K562 (cell line): ENCODE results near the gene THADA. TPM values are rescaled to one million over a fixed set of nuclear protein-coding genes. Genes with fewer than 3 reads are reported as not detected.

Source experiments
- ATAC-seq: fragments of 200-7000 bp; cut with Tn5 transposase; 3 replicates; pipeline ENCODE4 v1.9.1; 2020; ENCODE audit warnings: moderate library complexity
- BruUV-seq: library from RNA; stranded (reverse); fragments of 400-500 nt; replicated peaks from 2 replicates; lab custom pipeline; 2021; lab: Mats Ljungman, UMichigan
- CTCF ChIA-PET: fragments of 300-600 bp; formaldehyde crosslinking; extraction: SDS; loops from one replicate; lab custom pipeline; 2021; ENCODE audit warnings: low intra/inter-chr PET ratio; lab: Yijun Ruan, JAX
- POLR2A ChIA-PET: fragments of 300-600, 350-650 bp; sonication (Branson Sonifier 250); formaldehyde crosslinking; extraction: SDS; loops from one replicate; lab custom pipeline; 2021; ENCODE audit warnings: antibody characterized with exemption, inconsistent platforms; lab: Yijun Ruan, JAX
- DNase-seq, 4 experiments: peaks; one replicate each; pipeline versions ENCODE4 v3.0.0 to v3.0.0-alpha.2; 2011 to 2018; ENCODE audit warnings: low spot score in 3 of 4, mixed read lengths in 3 of 4; ENCODE audit errors: extremely low read depth in 1 of 4
- FAIRE-seq: peaks from 2 replicates; lab custom pipeline; 2011; peaks lifted over from hg19 to GRCh38; lab: Jason Lieb, UNC
- H2AFZ ChIP-seq: 2 replicates; pipeline ENCODE4 v1.6.0; 2011; ENCODE audit warnings: low read depth, low read length, control low read depth, inconsistent platforms
- H3K27ac ChIP-seq: fragments of 200-600 bp; 3 replicates; pipeline ENCODE4 v1.8.0; 2011; ENCODE audit warnings: low read depth, mild to moderate bottlenecking, control low read depth, inconsistent platforms, low read length, moderate library complexity, mixed read lengths; ENCODE audit errors: extremely low read depth
- H3K27me3 ChIP-seq, 2 experiments: fragments of 300-600 bp in 1 of 2; 2 replicates in 1 of 2; 3 replicates in 1 of 2; pipeline versions ENCODE4 v1.6.0 to v1.8.0; 2011; ENCODE audit warnings: inconsistent platforms in 2 of 2, low read length in 2 of 2, mild to moderate bottlenecking in 1 of 2, mixed read lengths in 1 of 2, moderate library complexity in 1 of 2; ENCODE audit not compliant: control insufficient read depth in 2 of 2, insufficient read depth in 2 of 2
- H3K36me3 ChIP-seq: fragments of 300-600 bp; 3 replicates; pipeline ENCODE4 v1.8.0; 2011; ENCODE audit warnings: mild to moderate bottlenecking, low read length, inconsistent platforms; ENCODE audit not compliant: control insufficient read depth, insufficient read depth
- H3K4me1 ChIP-seq, 2 experiments: fragments of 200-600 bp in 1 of 2; replicated peaks in 1 of 2; 2 replicates in 1 of 2; 3 replicates in 1 of 2; pipeline versions ENCODE4 v1.5.1 to v1.8.0; 2011; ENCODE audit warnings: inconsistent platforms in 2 of 2, low read length in 2 of 2, mild to moderate bottlenecking in 1 of 2, mixed read lengths in 1 of 2, moderate library complexity in 1 of 2; ENCODE audit not compliant: control insufficient read depth in 2 of 2, insufficient read depth in 2 of 2
- H3K4me2 ChIP-seq: 2 replicates; pipeline ENCODE4 v1.6.1; 2011; ENCODE audit warnings: low read length, control low read depth, inconsistent platforms, mixed read lengths; ENCODE audit not compliant: insufficient read depth
- H3K4me3 ChIP-seq: fragments of 200-600 bp; sonication (generic), shearing (Covaris generic); 2 replicates; pipeline ENCODE4 v1.5.1; 2016; ENCODE audit warnings: control low read depth, inconsistent platforms
- H3K79me2 ChIP-seq: fragments of 200-600 bp; 3 replicates; pipeline ENCODE4 v1.8.0; 2011; ENCODE audit warnings: low read length, inconsistent platforms; ENCODE audit not compliant: control insufficient read depth, insufficient read depth
- H3K9ac ChIP-seq, 2 experiments: 2 replicates each; pipeline versions ENCODE4 v1.6.0 to v1.6.1; 2011; ENCODE audit warnings: low read depth in 2 of 2, low read length in 2 of 2, control low read depth in 1 of 2, inconsistent platforms in 1 of 2, mild to moderate bottlenecking in 1 of 2, mixed read lengths in 1 of 2; ENCODE audit not compliant: insufficient read depth in 1 of 2
- H3K9me1 ChIP-seq: one replicate; pipeline ENCODE4 v1.6.0; 2011; ENCODE audit warnings: inconsistent platforms, mild to moderate bottlenecking, low read length, moderate library complexity; ENCODE audit not compliant: control insufficient read depth, insufficient read depth
- H3K9me3 ChIP-seq: replicated peaks from 2 replicates; pipeline ENCODE4 v1.5.1; 2011; ENCODE audit warnings: low read depth, low read length, inconsistent platforms; ENCODE audit not compliant: control insufficient read depth, insufficient read depth
- H4K20me1 ChIP-seq: replicated peaks from 2 replicates; pipeline ENCODE4 v1.6.1; 2011; ENCODE audit warnings: low read length, inconsistent platforms, mixed read lengths; ENCODE audit not compliant: control insufficient read depth, insufficient read depth
- CEBPB ChIP-seq: fragments of 450-650 bp; IDR thresholded peaks from 2 replicates; pipeline ENCODE4 v1.6.1; 2016; ENCODE audit warnings: missing genetic modification characterization, missing compliant biosample characterization
- NR2C1 ChIP-seq, 2 experiments: fragments of 450-650 bp; IDR thresholded peaks; 2 replicates each; pipeline ENCODE4 v1.6.1; 2017; ENCODE audit warnings: mild to moderate bottlenecking in 2 of 2, antibody characterized with exemption in 1 of 2, inconsistent platforms in 1 of 2, missing compliant biosample characterization in 1 of 2, missing genetic modification characterization in 1 of 2
- RAD21 ChIP-seq, 2 experiments: fragments of 250-450 bp in 1 of 2; fragments of 450-650 bp in 1 of 2; sonication (Bioruptor Pico) in 1 of 2; formaldehyde crosslinking in 1 of 2; IDR thresholded peaks in 1 of 2; conservative IDR thresholded peaks in 1 of 2; 2 replicates each; pipeline versions ENCODE4 v1.4.0 to v1.8.0; 2020 to 2022; ENCODE audit warnings: mild to moderate bottlenecking in 2 of 2, moderate library complexity in 1 of 2
- TFAM ChIP-seq: fragments of 250-450 bp; sonication (Bioruptor Pico); conservative IDR thresholded peaks from 2 replicates; pipeline ENCODE4 v1.5.0; 2021; ENCODE audit warnings: mild to moderate bottlenecking, moderate library complexity
- ZNF699 ChIP-seq: fragments of 250-450 bp; sonication (Bioruptor Pico); IDR thresholded peaks from 2 replicates; pipeline ENCODE4 v1.8.0; 2021; ENCODE audit warnings: mild to moderate bottlenecking, moderate library complexity; ENCODE audit not compliant: insufficient replicate concordance
- WGBS: fragments of 100-300 bp; shearing (Covaris generic); methylation state at CpG from one replicate; pipeline ENCODE4 v1.1.6; 2016; ENCODE audit warnings: low coverage, mixed read lengths; ENCODE audit not compliant: insufficient coverage; ENCODE audit errors: missing lambda C conversion rate; 5-methylcytosine and 5-hydroxymethylcytosine counted together
- in situ Hi-C: fragments of 300-500 bp; cut with MboI; formaldehyde crosslinking; loops from 4 replicates; pipeline ENCODE4 v1.15.0; 2018; ENCODE audit warnings: inconsistent platforms, mixed read lengths
- intact Hi-C: fragments of 100-400 bp; cut with micrococcal nuclease; formaldehyde crosslinking; loops from 2 replicates; pipeline ENCODE4 v1.14.2; 2022
- polyA plus RNA-seq, 8 experiments: library from polyadenylated mRNA; depleted of rRNA in 4 of 8; stranded (reverse) in 5 of 8; unstranded in 3 of 8; fragments of >200 nt; fragmentation: Nextera tagmentation in 2 of 8; fragmentation: Illumina TruSeq in 1 of 8; extraction: Ambion mirVana in 2 of 8; extraction: Trizol in 1 of 8; gene quantifications; 2 replicates each; pipeline versions ENCODE4 v1.2.1 to v1.2.3, GENCODE V29; 2011 to 2014; ENCODE audit warnings: inconsistent platforms in 1 of 8, missing spikeins in 1 of 8
- total RNA-seq, 7 experiments: library from RNA; depleted of rRNA in 6 of 7; stranded (reverse); fragments of >200 nt in 6 of 7; fragmentation: Illumina TruSeq in 2 of 7; extraction: Trizol in 2 of 7; gene quantifications; 2 replicates each; pipeline versions ENCODE4 v1.2.1 to v1.2.3, GENCODE V29; 2011 to 2021; ENCODE audit warnings: low replicate concordance in 1 of 7
- TF ChIP-seq, protein P1 (sequence below): fragments of 250-450 bp; sonication (Bioruptor Pico); IDR thresholded peaks from 2 replicates; pipeline ENCODE4 v1.8.0; 2022; ENCODE audit warnings: inconsistent platforms, mild to moderate bottlenecking, moderate library complexity, borderline replicate concordance
- TF ChIP-seq, protein P2 (sequence below): sonication (generic); formaldehyde crosslinking; IDR thresholded peaks from 2 replicates; pipeline ENCODE4 v1.8.0; 2023; ENCODE audit warnings: mild to moderate bottlenecking, missing genetic modification reagents
- TF ChIP-seq, protein P3 (sequence below): IDR thresholded peaks from 2 replicates; pipeline ENCODE4 v1.6.1; 2012; ENCODE audit warnings: low read depth, low read length, improper control_type of control experiment, borderline replicate concordance
- TF ChIP-seq, protein P4 (sequence below): fragments of 450-650 bp; conservative IDR thresholded peaks from 2 replicates; pipeline ENCODE4 v1.6.1; 2016; ENCODE audit warnings: missing genetic modification characterization, low read depth, mild to moderate bottlenecking, control low read depth, missing compliant biosample characterization

Gene THADA
- total and polyA plus RNA-seq, 9 of the 15 experiments (the other 6 are each of a cell fraction or from before 2014, with no cell fraction given), result 17.8 to 34.7 (median 31.9) TPM

DNA sequence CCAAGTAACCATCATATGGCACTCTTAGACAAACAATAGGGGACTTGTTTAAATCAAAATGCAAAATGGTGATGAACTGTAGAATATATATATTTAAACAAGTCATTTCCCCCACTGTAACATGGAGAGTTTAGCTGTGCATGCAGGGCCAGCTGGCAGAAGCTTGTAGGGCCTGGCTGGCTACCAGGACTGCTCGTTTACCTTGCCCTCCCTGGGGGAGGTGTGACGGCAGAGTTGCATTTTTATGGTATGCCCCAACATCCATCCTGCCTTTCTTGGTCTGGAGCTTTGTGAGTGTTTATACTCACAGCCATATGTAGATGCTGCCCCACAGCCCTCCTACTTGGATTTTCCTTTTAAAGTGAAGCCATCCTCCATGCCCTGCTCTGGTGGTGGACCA lies 267.7 kb downstream of the THADA start:
- no peak overlapping the region for H3K4me3 ChIP-seq
- no peak overlapping the region for H3K9ac ChIP-seq
- CTCF ChIA-PET, result no interaction called here
- no TSS peak for BruUV-seq
- TF ChIP-seq NR2C1 (IDR thresholded peaks at IDR 0.05) (no peak), NR2C1 (tag; IDR thresholded peaks at IDR 0.05) (no peak), ZNF699 (CRISPR knock-in tag) (no peak), RAD21 (CRISPR knock-in tag; conservative IDR thresholded peaks at IDR 0.05 in 1 of 2, IDR thresholded peaks at IDR 0.05 in 1 of 2) (no peak), TFAM (CRISPR knock-in tag) (no peak), CEBPB (tag) (no peak)
- TF ChIP-seq, protein P1, sequence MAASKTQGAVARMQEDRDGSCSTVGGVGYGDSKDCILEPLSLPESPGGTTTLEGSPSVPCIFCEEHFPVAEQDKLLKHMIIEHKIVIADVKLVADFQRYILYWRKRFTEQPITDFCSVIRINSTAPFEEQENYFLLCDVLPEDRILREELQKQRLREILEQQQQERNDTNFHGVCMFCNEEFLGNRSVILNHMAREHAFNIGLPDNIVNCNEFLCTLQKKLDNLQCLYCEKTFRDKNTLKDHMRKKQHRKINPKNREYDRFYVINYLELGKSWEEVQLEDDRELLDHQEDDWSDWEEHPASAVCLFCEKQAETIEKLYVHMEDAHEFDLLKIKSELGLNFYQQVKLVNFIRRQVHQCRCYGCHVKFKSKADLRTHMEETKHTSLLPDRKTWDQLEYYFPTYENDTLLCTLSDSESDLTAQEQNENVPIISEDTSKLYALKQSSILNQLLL (CRISPR knock-in tag), result no peak
- TF ChIP-seq, protein P2, sequence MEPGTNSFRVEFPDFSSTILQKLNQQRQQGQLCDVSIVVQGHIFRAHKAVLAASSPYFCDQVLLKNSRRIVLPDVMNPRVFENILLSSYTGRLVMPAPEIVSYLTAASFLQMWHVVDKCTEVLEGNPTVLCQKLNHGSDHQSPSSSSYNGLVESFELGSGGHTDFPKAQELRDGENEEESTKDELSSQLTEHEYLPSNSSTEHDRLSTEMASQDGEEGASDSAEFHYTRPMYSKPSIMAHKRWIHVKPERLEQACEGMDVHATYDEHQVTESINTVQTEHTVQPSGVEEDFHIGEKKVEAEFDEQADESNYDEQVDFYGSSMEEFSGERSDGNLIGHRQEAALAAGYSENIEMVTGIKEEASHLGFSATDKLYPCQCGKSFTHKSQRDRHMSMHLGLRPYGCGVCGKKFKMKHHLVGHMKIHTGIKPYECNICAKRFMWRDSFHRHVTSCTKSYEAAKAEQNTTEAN (CRISPR knock-in tag), result no peak
- TF ChIP-seq, protein P3, sequence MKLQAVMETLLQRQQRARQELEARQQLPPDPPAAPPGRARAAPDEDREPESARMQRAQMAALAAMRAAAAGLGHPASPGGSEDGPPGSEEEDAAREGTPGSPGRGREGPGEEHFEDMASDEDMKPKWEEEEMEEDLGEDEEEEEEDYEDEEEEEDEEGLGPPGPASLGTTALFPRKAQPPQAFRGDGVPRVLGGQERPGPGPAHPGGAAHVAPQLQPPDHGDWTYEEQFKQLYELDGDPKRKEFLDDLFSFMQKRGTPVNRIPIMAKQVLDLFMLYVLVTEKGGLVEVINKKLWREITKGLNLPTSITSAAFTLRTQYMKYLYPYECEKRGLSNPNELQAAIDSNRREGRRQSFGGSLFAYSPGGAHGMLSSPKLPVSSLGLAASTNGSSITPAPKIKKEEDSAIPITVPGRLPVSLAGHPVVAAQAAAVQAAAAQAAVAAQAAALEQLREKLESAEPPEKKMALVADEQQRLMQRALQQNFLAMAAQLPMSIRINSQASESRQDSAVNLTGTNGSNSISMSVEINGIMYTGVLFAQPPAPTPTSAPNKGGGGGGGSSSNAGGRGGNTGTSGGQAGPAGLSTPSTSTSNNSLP, result no peak
- TF ChIP-seq, protein P4, sequence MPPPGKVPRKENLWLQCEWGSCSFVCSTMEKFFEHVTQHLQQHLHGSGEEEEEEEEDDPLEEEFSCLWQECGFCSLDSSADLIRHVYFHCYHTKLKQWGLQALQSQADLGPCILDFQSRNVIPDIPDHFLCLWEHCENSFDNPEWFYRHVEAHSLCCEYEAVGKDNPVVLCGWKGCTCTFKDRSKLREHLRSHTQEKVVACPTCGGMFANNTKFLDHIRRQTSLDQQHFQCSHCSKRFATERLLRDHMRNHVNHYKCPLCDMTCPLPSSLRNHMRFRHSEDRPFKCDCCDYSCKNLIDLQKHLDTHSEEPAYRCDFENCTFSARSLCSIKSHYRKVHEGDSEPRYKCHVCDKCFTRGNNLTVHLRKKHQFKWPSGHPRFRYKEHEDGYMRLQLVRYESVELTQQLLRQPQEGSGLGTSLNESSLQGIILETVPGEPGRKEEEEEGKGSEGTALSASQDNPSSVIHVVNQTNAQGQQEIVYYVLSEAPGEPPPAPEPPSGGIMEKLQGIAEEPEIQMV (tag), result no peak
- H3K9me3 ChIP-seq, result no peaks in the 10 kb centered on the region
- no peak overlapping the region for H3K4me2 ChIP-seq
- H3K9me1 ChIP-seq, result no peaks in the 10 kb centered on the region
- FAIRE-seq (no peak), ATAC-seq (no peak), DNase-seq (no peak)
- H4K20me1 ChIP-seq, result no peaks in the 10 kb centered on the region
- 0 out of 3 replicates have a peak, but pooled peaks cover 3% of the 10 kb centered on the region for H3K36me3 ChIP-seq
- 73% methylated on average over 2 of the region's 2 CpGs for WGBS
- H3K27ac ChIP-seq, result no peak overlapping the region
- H3K79me2 ChIP-seq, result no peaks in the 10 kb centered on the region
- intact Hi-C loops (no loop called here), in situ Hi-C loops (no loop called here)
- H3K4me1 ChIP-seq, result peaks cover 6 to 18% of the 10 kb centered on the region in 2 experiments; a peak in 4 of 5 replicates
- no peaks in the 10 kb centered on the region for H3K27me3 ChIP-seq
- POLR2A ChIA-PET, result interaction anchor here (0.6 to 0.8 kb wide), 2 partner anchors 9 to 404 kb away, joined by 3 read pairs; no protein-coding TSS in a partner anchor
- no peak overlapping the region for H2AFZ ChIP-seq
